ENCODE measurements around the gene P3R3URF.

- TF ChIP-seq, protein P1, sequence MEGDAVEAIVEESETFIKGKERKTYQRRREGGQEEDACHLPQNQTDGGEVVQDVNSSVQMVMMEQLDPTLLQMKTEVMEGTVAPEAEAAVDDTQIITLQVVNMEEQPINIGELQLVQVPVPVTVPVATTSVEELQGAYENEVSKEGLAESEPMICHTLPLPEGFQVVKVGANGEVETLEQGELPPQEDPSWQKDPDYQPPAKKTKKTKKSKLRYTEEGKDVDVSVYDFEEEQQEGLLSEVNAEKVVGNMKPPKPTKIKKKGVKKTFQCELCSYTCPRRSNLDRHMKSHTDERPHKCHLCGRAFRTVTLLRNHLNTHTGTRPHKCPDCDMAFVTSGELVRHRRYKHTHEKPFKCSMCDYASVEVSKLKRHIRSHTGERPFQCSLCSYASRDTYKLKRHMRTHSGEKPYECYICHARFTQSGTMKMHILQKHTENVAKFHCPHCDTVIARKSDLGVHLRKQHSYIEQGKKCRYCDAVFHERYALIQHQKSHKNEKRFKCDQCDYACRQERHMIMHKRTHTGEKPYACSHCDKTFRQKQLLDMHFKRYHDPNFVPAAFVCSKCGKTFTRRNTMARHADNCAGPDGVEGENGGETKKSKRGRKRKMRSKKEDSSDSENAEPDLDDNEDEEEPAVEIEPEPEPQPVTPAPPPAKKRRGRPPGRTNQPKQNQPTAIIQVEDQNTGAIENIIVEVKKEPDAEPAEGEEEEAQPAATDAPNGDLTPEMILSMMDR (IDR thresholded peaks at IDR 0.05): no peak
- no peak for TF ChIP-seq POLR2A (IDR thresholded peaks at IDR 0.05)
These were observed 16.8 kb downstream of the P3R3URF start for GRCh38 chr1:46159516-46159915.

Data from Peyer's patch (tissue), 4 donors.